Measurements from ENCODE around the gene LONP2. TPM values are rescaled to one million over a fixed set of nuclear protein-coding genes. Genes with fewer than 3 reads are reported as not detected.
"Not testable (repeated sequence)": the region's sequence is repeated elsewhere in the genome, so short reads cannot be mapped to it uniquely, and the experiment has no call there.

LONP2 gene
- total RNA-seq, 2 donors from 2014 or later = 56.5 to 64.9 TPM

- intact Hi-C loops (cut with DNase I) = no loop called here
- DNase-seq (ENCODE audit: low spot score) = no peak
Measured at GRCh38 chr16:48232493-48233040, 11.5 kb upstream of the LONP2 start.

- DNase-seq (ENCODE audit: low spot score) = no peak
- intact Hi-C loops (cut with DNase I) = no loop called here
Measured at GRCh38 chr16:48234630-48235029, 9.5 kb upstream of the LONP2 start.

GRCh38 chr16:48235058-48235555 lies 9.0 kb upstream of the LONP2 start:
- DNase-seq (ENCODE audit: low spot score) = no peak
- intact Hi-C loops (cut with DNase I) = no loop called here

GRCh38 chr16:48235556-48236136 lies 8.5 kb upstream of the LONP2 start:
- intact Hi-C loops (cut with DNase I) = no loop called here
- DNase-seq (ENCODE audit: low spot score) = no peak

GRCh38 chr16:48236286-48236685 lies 7.8 kb upstream of the LONP2 start:
- intact Hi-C loops (cut with DNase I) = no loop called here
- DNase-seq (ENCODE audit: low spot score) = no peak

DNA sequence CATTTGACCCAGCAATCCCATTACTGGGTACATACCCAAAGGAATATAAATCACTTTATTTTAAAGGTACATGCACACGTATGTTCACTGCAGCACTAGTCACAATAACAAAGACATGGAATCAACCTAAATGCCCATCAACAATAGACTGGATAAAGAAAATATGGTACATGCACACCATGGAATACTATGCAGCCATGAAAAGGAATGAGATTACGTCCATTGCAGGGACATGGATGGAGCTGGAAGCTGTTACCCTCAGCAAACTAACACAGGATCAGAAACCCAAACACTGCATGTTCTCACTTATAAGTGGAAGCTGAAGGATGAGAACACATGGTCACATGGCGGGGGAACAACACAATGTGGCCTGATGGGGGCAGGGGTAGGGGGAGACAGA lies 4.0 kb upstream of the LONP2 start:
- intact Hi-C loops (cut with DNase I) = not testable (repeated sequence)

GRCh38 chr16:48244863-48245195 lies 729 bp downstream of the LONP2 start:
- intact Hi-C loops (cut with DNase I) = no loop called here
- DNase-seq (ENCODE audit: low spot score) = no peak

More for the DNA sequence above, 4.0 kb upstream of the LONP2 start:
- DNase-seq (ENCODE audit: low spot score) = not testable (repeated sequence)

- intact Hi-C loops (cut with DNase I) = no loop called here
- DNase-seq (ENCODE audit: low spot score) = no peak
Measured at GRCh38 chr16:48246066-48246465, 2.0 kb downstream of the LONP2 start.

GRCh38 chr16:48247311-48247710 lies 3.2 kb downstream of the LONP2 start, which contains the start of gene ABCC11:
ABCC11 (minus strand) TSS chr16:48247539; CDS start chr16:48231921, 15,618 bp downstream.
- intact Hi-C loops (cut with DNase I) = no loop called here
- no peak for DNase-seq (ENCODE audit: low spot score)

- intact Hi-C loops (cut with DNase I) = no loop called here
- no peak for DNase-seq (ENCODE audit: low spot score)
Measured at GRCh38 chr16:48250520-48251278, 6.6 kb downstream of the LONP2 start.

- DNase-seq (ENCODE audit: low spot score) = no peak
Measured at GRCh38 chr16:48252013-48252412, 7.9 kb downstream of the LONP2 start.

GRCh38 chr16:48256579-48257177 lies 12.6 kb downstream of the LONP2 start:
- DNase-seq (ENCODE audit: low spot score) = no peak
- intact Hi-C loops (cut with DNase I) = no loop called here

More at GRCh38 chr16:48252013-48252412, 7.9 kb downstream of the LONP2 start:
- intact Hi-C loops (cut with DNase I) = no loop called here

DNA sequence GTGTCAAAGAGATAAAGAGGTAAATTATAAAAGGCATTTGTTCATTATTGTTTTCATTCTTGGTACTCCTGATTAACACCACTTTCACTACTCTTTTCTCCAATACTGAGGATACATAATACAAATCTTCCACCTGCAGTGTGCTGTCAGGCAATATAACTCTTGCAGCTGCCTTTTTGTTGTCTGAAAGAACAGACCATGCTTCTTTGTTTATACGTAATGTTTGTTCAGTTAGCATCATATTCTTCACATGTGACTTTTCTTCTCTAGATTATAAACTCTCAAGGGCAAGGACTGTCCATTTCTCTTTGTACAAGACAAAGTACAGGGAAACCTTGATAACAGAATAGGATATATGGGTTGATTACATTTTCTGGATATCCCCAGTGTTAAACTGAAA lies 17.5 kb downstream of the LONP2 start:
- DNase-seq (ENCODE audit: low spot score) = no peak
- intact Hi-C loops (cut with DNase I) = no loop called here

GRCh38 chr16:48262631-48263030 lies 18.5 kb downstream of the LONP2 start:
- intact Hi-C loops (cut with DNase I) = no loop called here
- DNase-seq (ENCODE audit: low spot score) = no peak

GRCh38 chr16:48269011-48269410 lies 24.9 kb downstream of the LONP2 start:
- DNase-seq (ENCODE audit: low spot score) = no peak
- intact Hi-C loops (cut with DNase I) = no loop called here

DNA sequence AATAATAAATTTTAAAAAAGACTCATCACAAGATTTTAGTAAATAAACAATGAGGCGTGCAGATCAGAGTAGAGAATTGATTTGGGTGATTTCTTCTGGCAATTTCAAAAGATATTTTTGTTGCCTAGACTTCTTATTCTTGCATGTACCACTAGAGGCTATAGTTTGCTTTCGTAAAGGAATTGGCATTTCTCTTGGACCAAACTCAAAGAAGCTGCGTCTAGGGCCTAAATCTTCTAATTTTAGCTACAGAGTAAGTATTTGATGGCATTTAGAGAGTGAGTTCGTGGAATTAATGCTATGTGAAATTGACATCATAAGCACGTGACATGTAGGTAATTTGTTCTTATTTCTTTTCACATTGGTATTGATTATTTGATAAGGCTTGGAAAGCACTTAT lies 27.6 kb downstream of the LONP2 start:
- no peak for DNase-seq (ENCODE audit: low spot score)

GRCh38 chr16:48272837-48273421 lies 28.8 kb downstream of the LONP2 start:
- intact Hi-C loops (cut with DNase I) = no loop called here
- DNase-seq (ENCODE audit: low spot score) = no peak

More for the DNA sequence above, 27.6 kb downstream of the LONP2 start:
- intact Hi-C loops (cut with DNase I) = no loop called here

GRCh38 chr16:48274476-48274875 lies 30.4 kb downstream of the LONP2 start:
- intact Hi-C loops (cut with DNase I) = no loop called here
- DNase-seq (ENCODE audit: low spot score) = no peak

GRCh38 chr16:48276102-48276501 lies 32.0 kb downstream of the LONP2 start:
- intact Hi-C loops (cut with DNase I) = no loop called here
- no peak for DNase-seq (ENCODE audit: low spot score)

DNA sequence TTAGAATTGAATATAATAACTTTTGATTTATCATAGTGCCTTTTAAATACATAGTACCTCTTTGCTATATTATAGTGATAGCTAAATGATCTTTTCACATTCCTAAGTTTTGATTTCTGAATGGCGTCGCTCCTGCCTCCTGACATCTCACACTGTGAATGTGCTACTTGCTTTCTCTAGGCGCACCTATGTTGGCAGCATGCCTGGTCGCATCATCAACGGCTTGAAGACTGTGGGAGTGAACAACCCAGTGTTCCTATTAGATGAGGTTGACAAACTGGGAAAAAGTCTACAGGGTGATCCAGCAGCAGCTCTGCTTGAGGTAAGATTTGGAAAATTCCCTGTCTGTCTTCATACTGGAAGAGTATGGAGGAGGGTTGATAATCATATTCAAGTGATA lies 33.1 kb downstream of the LONP2 start:
- no peak for DNase-seq (ENCODE audit: low spot score)
- intact Hi-C loops (cut with DNase I) = no loop called here
